Measurements from ENCODE around the gene PLXNA3.

DNA sequence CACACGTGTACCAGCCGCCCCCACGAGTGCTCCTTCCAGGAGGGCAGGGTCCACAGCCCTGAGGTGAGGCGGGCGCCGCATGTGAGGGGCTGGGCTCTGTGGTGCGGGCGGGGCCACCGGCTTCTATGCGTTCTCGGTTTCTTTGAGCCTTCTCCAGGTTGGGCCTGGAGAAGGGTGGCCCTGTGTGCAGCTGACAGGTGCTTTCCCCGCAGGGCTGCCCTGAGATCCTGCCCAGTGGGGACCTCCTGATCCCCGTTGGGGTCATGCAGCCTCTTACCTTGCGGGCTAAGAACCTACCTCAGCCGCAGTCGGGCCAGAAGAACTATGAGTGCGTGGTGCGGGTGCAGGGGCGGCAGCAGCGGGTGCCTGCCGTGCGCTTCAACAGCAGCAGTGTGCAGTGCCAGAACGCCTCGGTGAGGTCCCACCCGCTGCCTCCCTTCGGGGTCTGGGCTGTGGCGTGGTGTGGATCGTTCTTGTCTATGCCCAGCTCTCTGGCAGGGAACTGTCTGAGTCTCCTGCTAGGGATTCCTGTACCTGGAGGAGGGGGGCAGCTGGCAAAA lies 6.8 kb downstream of the PLXNA3 start:
- TF ChIP-seq, protein P1, sequence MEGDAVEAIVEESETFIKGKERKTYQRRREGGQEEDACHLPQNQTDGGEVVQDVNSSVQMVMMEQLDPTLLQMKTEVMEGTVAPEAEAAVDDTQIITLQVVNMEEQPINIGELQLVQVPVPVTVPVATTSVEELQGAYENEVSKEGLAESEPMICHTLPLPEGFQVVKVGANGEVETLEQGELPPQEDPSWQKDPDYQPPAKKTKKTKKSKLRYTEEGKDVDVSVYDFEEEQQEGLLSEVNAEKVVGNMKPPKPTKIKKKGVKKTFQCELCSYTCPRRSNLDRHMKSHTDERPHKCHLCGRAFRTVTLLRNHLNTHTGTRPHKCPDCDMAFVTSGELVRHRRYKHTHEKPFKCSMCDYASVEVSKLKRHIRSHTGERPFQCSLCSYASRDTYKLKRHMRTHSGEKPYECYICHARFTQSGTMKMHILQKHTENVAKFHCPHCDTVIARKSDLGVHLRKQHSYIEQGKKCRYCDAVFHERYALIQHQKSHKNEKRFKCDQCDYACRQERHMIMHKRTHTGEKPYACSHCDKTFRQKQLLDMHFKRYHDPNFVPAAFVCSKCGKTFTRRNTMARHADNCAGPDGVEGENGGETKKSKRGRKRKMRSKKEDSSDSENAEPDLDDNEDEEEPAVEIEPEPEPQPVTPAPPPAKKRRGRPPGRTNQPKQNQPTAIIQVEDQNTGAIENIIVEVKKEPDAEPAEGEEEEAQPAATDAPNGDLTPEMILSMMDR (IDR thresholded peaks at IDR 0.05) = no peak
- TF ChIP-seq SIN3A (IDR thresholded peaks at IDR 0.05; ENCODE audit: borderline replicate concordance, insufficient read depth, low read depth, low read length) (no peak), POLR2AphosphoS5 (IDR thresholded peaks at IDR 0.05; ENCODE audit: low read depth, low read length) (no peak), TCF7L2 (IDR thresholded peaks at IDR 0.05; ENCODE audit: low read depth, low read length) (no peak)
- TF ChIP-seq, protein P2, sequence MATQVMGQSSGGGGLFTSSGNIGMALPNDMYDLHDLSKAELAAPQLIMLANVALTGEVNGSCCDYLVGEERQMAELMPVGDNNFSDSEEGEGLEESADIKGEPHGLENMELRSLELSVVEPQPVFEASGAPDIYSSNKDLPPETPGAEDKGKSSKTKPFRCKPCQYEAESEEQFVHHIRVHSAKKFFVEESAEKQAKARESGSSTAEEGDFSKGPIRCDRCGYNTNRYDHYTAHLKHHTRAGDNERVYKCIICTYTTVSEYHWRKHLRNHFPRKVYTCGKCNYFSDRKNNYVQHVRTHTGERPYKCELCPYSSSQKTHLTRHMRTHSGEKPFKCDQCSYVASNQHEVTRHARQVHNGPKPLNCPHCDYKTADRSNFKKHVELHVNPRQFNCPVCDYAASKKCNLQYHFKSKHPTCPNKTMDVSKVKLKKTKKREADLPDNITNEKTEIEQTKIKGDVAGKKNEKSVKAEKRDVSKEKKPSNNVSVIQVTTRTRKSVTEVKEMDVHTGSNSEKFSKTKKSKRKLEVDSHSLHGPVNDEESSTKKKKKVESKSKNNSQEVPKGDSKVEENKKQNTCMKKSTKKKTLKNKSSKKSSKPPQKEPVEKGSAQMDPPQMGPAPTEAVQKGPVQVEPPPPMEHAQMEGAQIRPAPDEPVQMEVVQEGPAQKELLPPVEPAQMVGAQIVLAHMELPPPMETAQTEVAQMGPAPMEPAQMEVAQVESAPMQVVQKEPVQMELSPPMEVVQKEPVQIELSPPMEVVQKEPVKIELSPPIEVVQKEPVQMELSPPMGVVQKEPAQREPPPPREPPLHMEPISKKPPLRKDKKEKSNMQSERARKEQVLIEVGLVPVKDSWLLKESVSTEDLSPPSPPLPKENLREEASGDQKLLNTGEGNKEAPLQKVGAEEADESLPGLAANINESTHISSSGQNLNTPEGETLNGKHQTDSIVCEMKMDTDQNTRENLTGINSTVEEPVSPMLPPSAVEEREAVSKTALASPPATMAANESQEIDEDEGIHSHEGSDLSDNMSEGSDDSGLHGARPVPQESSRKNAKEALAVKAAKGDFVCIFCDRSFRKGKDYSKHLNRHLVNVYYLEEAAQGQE (IDR thresholded peaks at IDR 0.05; ENCODE audit: insufficient read depth in 1 of 2, low read depth in 2 of 2, low read length in 1 of 2) = no peak

Data from Panc1 (cell line).